ENCODE data around the gene ZNF331.
"Not testable (repeated sequence)": the region's sequence is repeated elsewhere in the genome, so short reads cannot be mapped to it uniquely, and the experiment has no call there.

Gene ZNF331
- 0.62 to 16.5 (median 9.6) reads per million in 18 experiments for total RNA-seq

GRCh38 chr19:53537521-53538377 is at the start of gene ZNF331:
ZNF331 (plus strand) TSS chr19:53538145; CDS start chr19:53569377, 31,232 bp downstream.
- DNase-seq = peak; percentile 80 to 87

GRCh38 chr19:53492153-53492552 is 45.8 kb upstream of the ZNF331 start:
- DNase-seq = no peak

- DNase-seq = not testable (repeated sequence)
Measured at GRCh38 chr19:53497311-53498023, 40.5 kb upstream of the ZNF331 start.

GRCh38 chr19:53498024-53498395 is 39.9 kb upstream of the ZNF331 start:
- not testable (repeated sequence) for DNase-seq

- not testable (repeated sequence) for DNase-seq
Measured at GRCh38 chr19:53503151-53503550, 34.8 kb upstream of the ZNF331 start.

- DNase-seq = not testable (repeated sequence)
Measured at GRCh38 chr19:53503671-53504364, 34.1 kb upstream of the ZNF331 start.

- not testable (repeated sequence) for DNase-seq
Measured at GRCh38 chr19:53504365-53504703, 33.6 kb upstream of the ZNF331 start.

- no peak for DNase-seq
Measured at GRCh38 chr19:53504885-53505284, 33.1 kb upstream of the ZNF331 start.

- DNase-seq = no peak
Measured at GRCh38 chr19:53506728-53507127, 31.2 kb upstream of the ZNF331 start.

GRCh38 chr19:53507523-53508442 is 30.2 kb upstream of the ZNF331 start:
- DNase-seq = no peak

- DNase-seq = no peak
Measured at GRCh38 chr19:53509443-53509842, 28.5 kb upstream of the ZNF331 start.

GRCh38 chr19:53509845-53510244 is 28.1 kb upstream of the ZNF331 start:
- DNase-seq = no peak

- DNase-seq = no peak
Measured at GRCh38 chr19:53511357-53511756, 26.6 kb upstream of the ZNF331 start.

GRCh38 chr19:53511933-53512374 is 26.0 kb upstream of the ZNF331 start:
- DNase-seq = peak; percentile 66 to 72

GRCh38 chr19:53515047-53515446 is 22.9 kb upstream of the ZNF331 start:
- not testable (repeated sequence) for DNase-seq

GRCh38 chr19:53517114-53517741 is 20.7 kb upstream of the ZNF331 start:
- DNase-seq = no peak

GRCh38 chr19:53518121-53518520 is 19.8 kb upstream of the ZNF331 start:
- DNase-seq = no peak

GRCh38 chr19:53518716-53519115 is 19.2 kb upstream of the ZNF331 start:
- no peak for DNase-seq

GRCh38 chr19:53519446-53519845 is 18.5 kb upstream of the ZNF331 start:
- DNase-seq = no peak

- no peak for DNase-seq
Measured at GRCh38 chr19:53520163-53520546, 17.8 kb upstream of the ZNF331 start.

GRCh38 chr19:53520547-53521372 is 17.2 kb upstream of the ZNF331 start:
- DNase-seq = peak; percentile 97 to 98

Measured in inflammatory macrophage (primary cell).